OCI-M1 (cell line): ENCODE results near the gene RINT1.
"Not testable (repeated sequence)": the region's sequence is repeated elsewhere in the genome, so short reads cannot be mapped to it uniquely, and the experiment has no call there.

ENCODE experiments used
- DNase-seq: peaks from one replicate; lab custom pipeline; 2025; lab: John Stamatoyannopoulos, UW

The RINT1 gene

GRCh38 chr7:105531792-105532671 lies at the start of gene RINT1:
Gene RINT1, plus strand, starts transcription at chr7:105532201. Its CDS starts 115 bp downstream, at chr7:105532316.
- DNase-seq: peak; percentile 90

- DNase-seq: peak; percentile 12
These were observed 44.1 kb upstream of the RINT1 start for GRCh38 chr7:105487579-105488571.

- no peak for DNase-seq
These were observed 42.6 kb upstream of the RINT1 start for GRCh38 chr7:105489409-105489808.

GRCh38 chr7:105493196-105493922 lies 38.6 kb upstream of the RINT1 start:
- no peak for DNase-seq

GRCh38 chr7:105493923-105494315 lies 38.1 kb upstream of the RINT1 start:
- no peak for DNase-seq

- no peak for DNase-seq
These were observed 35.5 kb upstream of the RINT1 start for GRCh38 chr7:105496521-105496920.

GRCh38 chr7:105497016-105497415 lies 35.0 kb upstream of the RINT1 start:
- no peak for DNase-seq

- DNase-seq: no peak
These were observed 29.8 kb upstream of the RINT1 start for GRCh38 chr7:105502173-105502572.

- no peak for DNase-seq
These were observed 19.6 kb upstream of the RINT1 start for GRCh38 chr7:105512415-105512814.

GRCh38 chr7:105512926-105513526 lies 19.0 kb upstream of the RINT1 start:
- no peak for DNase-seq

- DNase-seq: not testable (repeated sequence)
These were observed 16.4 kb upstream of the RINT1 start for GRCh38 chr7:105515610-105516009.

GRCh38 chr7:105519353-105519752 lies 12.6 kb upstream of the RINT1 start:
- DNase-seq: no peak

GRCh38 chr7:105520620-105521019 lies 11.4 kb upstream of the RINT1 start:
- DNase-seq: not testable (repeated sequence)

- peak; percentile 50 for DNase-seq
These were observed 10.8 kb upstream of the RINT1 start for GRCh38 chr7:105521027-105521716.

- DNase-seq: peak; percentile 88
These were observed 10.1 kb upstream of the RINT1 start, which contains the start of gene PUS7 for GRCh38 chr7:105521717-105522463. Gene PUS7, minus strand, starts transcription at chr7:105522271. Its CDS starts 13,759 bp downstream, at chr7:105508512.

GRCh38 chr7:105524423-105524822 lies 7.6 kb upstream of the RINT1 start:
- DNase-seq: not testable (repeated sequence)

GRCh38 chr7:105524840-105525239 lies 7.2 kb upstream of the RINT1 start:
- DNase-seq: no peak

- DNase-seq: not testable (repeated sequence)
These were observed 4.3 kb upstream of the RINT1 start for GRCh38 chr7:105527737-105528136.

- no peak for DNase-seq
These were observed 1.9 kb upstream of the RINT1 start for GRCh38 chr7:105530126-105530525.

GRCh38 chr7:105530546-105530945 lies 1.5 kb upstream of the RINT1 start:
- DNase-seq: no peak
